Kidney epithelial cell (primary cell): ENCODE data around the gene INO80. TPM values are rescaled to one million over a fixed set of nuclear protein-coding genes. Genes with fewer than 3 reads are reported as not detected.

ENCODE experiments used
- DNase-seq: peaks from one replicate; pipeline ENCODE4 v3.0.0-alpha.2; 2010; ENCODE audit warnings: low read depth
- H3K27me3 ChIP-seq: 2 replicates; pipeline ENCODE4 v1.6.0; 2011; ENCODE audit warnings: low read length; ENCODE audit not compliant: control insufficient read depth, insufficient read depth
- H3K36me3 ChIP-seq: 2 replicates; pipeline ENCODE4 v1.5.1; 2011; ENCODE audit warnings: low read length; ENCODE audit not compliant: control insufficient read depth, insufficient read depth
- H3K4me3 ChIP-seq: 2 replicates; pipeline ENCODE4 v1.5.1; 2011; ENCODE audit warnings: low read depth, mild to moderate bottlenecking, control low read depth, low read length
- CTCF ChIP-seq: IDR thresholded peaks from 2 replicates; pipeline ENCODE4 v1.5.1; 2011; ENCODE audit warnings: mild to moderate bottlenecking, moderate library complexity, low read length, control low read depth, inconsistent platforms; ENCODE audit not compliant: insufficient read depth, poor library complexity, severe bottlenecking
- total RNA-seq: library from RNA; depleted of rRNA; stranded (reverse); fragments of >200 nt; gene quantifications from 2 replicates; pipeline ENCODE4 v1.2.3, GENCODE V29; 2015

Gene INO80
- total RNA-seq, 1 donor from 2014 or later = 26.7 TPM

GRCh38 chr15:40952901-40953712, 163.0 kb downstream of the INO80 start, which contains the start of gene CHAC1:
Gene CHAC1 (plus strand): TSS chr15:40953471. CDS start chr15:40953584, 113 bp downstream.
- peak; percentile 89 for DNase-seq
- Histone ChIP-seq H3K36me3 (peaks cover 2% of the 10 kb centered on the region), H3K4me3 (peak within 1 kb of the TSS; percentile 80), H3K27me3 (no peaks in the 10 kb centered on the region)
- no peak for TF ChIP-seq CTCF

GRCh38 chr15:40952301-40952900, 163.7 kb downstream of the INO80 start:
- no peak for TF ChIP-seq CTCF
- Histone ChIP-seq H3K36me3 (peaks cover 2% of the 10 kb centered on the region), H3K27me3 (no peaks in the 10 kb centered on the region), H3K4me3 (peak overlapping the region; percentile 80)
- no peak for DNase-seq

GRCh38 chr15:40951764-40952163, 164.3 kb downstream of the INO80 start:
- no peak for DNase-seq
- no peak for TF ChIP-seq CTCF
- H3K27me3 ChIP-seq = no peaks in the 10 kb centered on the region
- peaks cover 1% of the 10 kb centered on the region for H3K36me3 ChIP-seq
- H3K4me3 ChIP-seq = no peak overlapping the region

- no peaks in the 10 kb centered on the region for H3K27me3 ChIP-seq
- DNase-seq = no peak
- H3K4me3 ChIP-seq = no peak overlapping the region
- no peak for TF ChIP-seq CTCF
- no peaks in the 10 kb centered on the region for H3K36me3 ChIP-seq
These were observed 166.3 kb downstream of the INO80 start for GRCh38 chr15:40949756-40950207.

- no peak for DNase-seq
- Histone ChIP-seq H3K36me3 (no peaks in the 10 kb centered on the region), H3K27me3 (no peaks in the 10 kb centered on the region), H3K4me3 (no peak overlapping the region)
- TF ChIP-seq CTCF = no peak
These were observed 167.2 kb downstream of the INO80 start for GRCh38 chr15:40948706-40949473.
